Sigmoid colon (tissue), 4 donors: Measurements from ENCODE around the gene ACSF2.

Source experiments
- EP300 ChIP-seq, 4 donors: sonication (generic); formaldehyde crosslinking; IDR thresholded peaks; one replicate each; pipeline ENCODE4 v1.6.1; 2017; ENCODE audit warnings: antibody characterized with exemption in 4 of 4
- POLR2A ChIP-seq, 2 donors: fragments of 450-650 bp; IDR thresholded peaks; one replicate each; pipeline ENCODE4 v1.6.1; 2016; ENCODE audit warnings: antibody characterized with exemption in 2 of 2, mild to moderate bottlenecking in 2 of 2, moderate library complexity in 2 of 2
- POLR2AphosphoS5 ChIP-seq, 4 donors: sonication (generic); formaldehyde crosslinking; IDR thresholded peaks; one replicate each; pipeline ENCODE4 v1.6.1; 2017; ENCODE audit warnings: antibody characterized with exemption in 4 of 4
- TF ChIP-seq, protein P1 (sequence below), 4 experiments: fragments of 450-650 bp in 3 of 4; fragments of 200-600 bp in 1 of 4; IDR thresholded peaks; one replicate each; pipeline ENCODE4 v1.5.1; 2016 to 2019; ENCODE audit warnings: antibody characterized with exemption in 4 of 4, mild to moderate bottlenecking in 3 of 4, moderate library complexity in 2 of 4

DNA sequence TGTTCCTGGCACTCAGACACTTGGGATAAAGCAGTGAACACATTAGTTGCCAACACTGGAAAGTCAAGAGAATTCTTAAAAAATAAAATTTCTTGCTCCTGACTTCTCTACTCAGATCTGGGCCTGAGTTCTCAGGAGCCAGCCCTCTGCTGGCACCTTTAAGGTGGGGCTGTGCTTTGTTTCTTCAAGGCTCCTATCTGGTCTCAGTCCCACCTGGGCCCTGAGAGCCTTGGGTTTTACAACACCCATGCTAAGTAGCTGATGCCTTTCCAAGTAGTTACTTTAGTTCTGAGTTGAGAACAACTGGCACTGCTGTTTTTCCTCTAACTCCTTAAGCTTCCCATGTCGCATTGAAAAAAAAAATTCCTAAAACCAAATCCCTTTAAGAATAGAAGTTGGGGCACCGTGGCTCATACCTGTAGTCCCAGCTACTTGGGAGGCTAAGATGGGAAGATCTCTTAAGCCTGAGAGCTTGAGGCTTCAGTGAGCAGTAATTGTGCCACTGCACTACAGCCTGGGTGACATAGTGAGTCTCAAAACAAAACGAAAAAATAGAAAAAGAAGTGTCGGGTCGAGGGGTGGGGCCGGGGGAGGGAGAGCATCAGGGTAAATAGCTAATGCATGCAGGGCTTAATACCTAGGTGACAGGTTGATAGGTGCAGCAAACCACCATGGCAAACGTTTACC, 26.1 kb downstream of the ACSF2 start:
- TF ChIP-seq POLR2A (IDR thresholded peaks at IDR 0.05) (no peak), POLR2AphosphoS5 (IDR thresholded peaks at IDR 0.05) (no peak), EP300 (IDR thresholded peaks at IDR 0.05) (no peak)
- TF ChIP-seq, protein P1, sequence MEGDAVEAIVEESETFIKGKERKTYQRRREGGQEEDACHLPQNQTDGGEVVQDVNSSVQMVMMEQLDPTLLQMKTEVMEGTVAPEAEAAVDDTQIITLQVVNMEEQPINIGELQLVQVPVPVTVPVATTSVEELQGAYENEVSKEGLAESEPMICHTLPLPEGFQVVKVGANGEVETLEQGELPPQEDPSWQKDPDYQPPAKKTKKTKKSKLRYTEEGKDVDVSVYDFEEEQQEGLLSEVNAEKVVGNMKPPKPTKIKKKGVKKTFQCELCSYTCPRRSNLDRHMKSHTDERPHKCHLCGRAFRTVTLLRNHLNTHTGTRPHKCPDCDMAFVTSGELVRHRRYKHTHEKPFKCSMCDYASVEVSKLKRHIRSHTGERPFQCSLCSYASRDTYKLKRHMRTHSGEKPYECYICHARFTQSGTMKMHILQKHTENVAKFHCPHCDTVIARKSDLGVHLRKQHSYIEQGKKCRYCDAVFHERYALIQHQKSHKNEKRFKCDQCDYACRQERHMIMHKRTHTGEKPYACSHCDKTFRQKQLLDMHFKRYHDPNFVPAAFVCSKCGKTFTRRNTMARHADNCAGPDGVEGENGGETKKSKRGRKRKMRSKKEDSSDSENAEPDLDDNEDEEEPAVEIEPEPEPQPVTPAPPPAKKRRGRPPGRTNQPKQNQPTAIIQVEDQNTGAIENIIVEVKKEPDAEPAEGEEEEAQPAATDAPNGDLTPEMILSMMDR (IDR thresholded peaks at IDR 0.05) = no peak
